Uterus (tissue), 2 donors: Measurements from ENCODE around the gene TOLLIP.

Experiments used
- CTCF ChIP-seq, 4 experiments: fragments of 200-600 bp in 2 of 4; fragments of 450-650 bp in 2 of 4; sonication (generic) in 2 of 4; IDR thresholded peaks; one replicate each; pipeline ENCODE4 v1.5.1; 2016 to 2019; ENCODE audit warnings: antibody characterized with exemption in 4 of 4, mild to moderate bottlenecking in 2 of 4, moderate library complexity in 1 of 4
- POLR2A ChIP-seq, 2 donors: fragments of 450-650 bp; IDR thresholded peaks; one replicate each; pipeline ENCODE4 v1.6.1; 2016; ENCODE audit warnings: antibody characterized with exemption in 2 of 2, mild to moderate bottlenecking in 1 of 2, moderate library complexity in 1 of 2

GRCh38 chr11:1224491-1225385 lies 84.7 kb downstream of the TOLLIP start:
- TF ChIP-seq CTCF (IDR thresholded peaks at IDR 0.05) = no peak
- no peak for TF ChIP-seq POLR2A (IDR thresholded peaks at IDR 0.05)
